Mucosa of descending colon (tissue), 3 donors: ENCODE measurements around the gene CCDC167. TPM values are rescaled to one million over a fixed set of nuclear protein-coding genes. Genes with fewer than 3 reads are reported as not detected.

Source experiments
- ATAC-seq: fragments of 200-7000 bp; cut with Tn5 transposase; one replicate; pipeline ENCODE4 v1.9.1; 2020; ENCODE audit warnings: mild to moderate bottlenecking, moderate library complexity
- DNase-seq, 3 donors: peaks; one replicate each; pipeline ENCODE4 v3.0.0-alpha.2; 2020
- H3K36me3 ChIP-seq: fragments of 200-600 bp; one replicate; pipeline ENCODE4 v1.8.0; 2021; ENCODE audit warnings: low read depth, mild to moderate bottlenecking
- H3K4me1 ChIP-seq: fragments of 200-600 bp; one replicate; pipeline ENCODE4 v1.8.0; 2021; ENCODE audit warnings: low read depth, mild to moderate bottlenecking
- H3K4me3 ChIP-seq: fragments of 200-600 bp; one replicate; pipeline ENCODE4 v1.8.0; 2021; ENCODE audit warnings: mild to moderate bottlenecking
- H3K9me3 ChIP-seq: fragments of 200-600 bp; one replicate; pipeline ENCODE4 v1.8.0; 2021; ENCODE audit warnings: mild to moderate bottlenecking
- intact Hi-C, 2 donors: fragments of 100-400 bp; cut with DNase I in 1 of 2; cut with micrococcal nuclease in 1 of 2; formaldehyde crosslinking; loops; one replicate each; pipeline versions ENCODE4 v1.11.0 to v1.11.1; 2022; cut with DNase I, micrococcal nuclease
- total RNA-seq, 3 donors: library from RNA; stranded (reverse); fragmentation: NEBNext Ultra II Directional in 2 of 3; extraction: Animal tissue kit (Norgen Biotek cat#: 25700) in 2 of 3; gene quantifications; one replicate each; pipeline versions ENCODE4 v1.2.1 to v1.2.4, GENCODE V29; 2021 to 2023
- TF ChIP-seq, protein P1 (sequence below): fragments of 200-600 bp; IDR thresholded peaks from one replicate; pipeline ENCODE4 v1.8.0; 2022; ENCODE audit warnings: antibody characterized with exemption, mild to moderate bottlenecking
- donor health status: DM: no; HTN: no; CAD: no; lungs with moderate emphysema.
- donor health status: DM: no; HTN: no; CAD: no.
- donor health status: DM: no; HTN: yes; CAD: no.

Gene CCDC167
- total RNA-seq, 3 donors from 2014 or later: 5.4 to 13.4 (median 12.1) TPM

DNA sequence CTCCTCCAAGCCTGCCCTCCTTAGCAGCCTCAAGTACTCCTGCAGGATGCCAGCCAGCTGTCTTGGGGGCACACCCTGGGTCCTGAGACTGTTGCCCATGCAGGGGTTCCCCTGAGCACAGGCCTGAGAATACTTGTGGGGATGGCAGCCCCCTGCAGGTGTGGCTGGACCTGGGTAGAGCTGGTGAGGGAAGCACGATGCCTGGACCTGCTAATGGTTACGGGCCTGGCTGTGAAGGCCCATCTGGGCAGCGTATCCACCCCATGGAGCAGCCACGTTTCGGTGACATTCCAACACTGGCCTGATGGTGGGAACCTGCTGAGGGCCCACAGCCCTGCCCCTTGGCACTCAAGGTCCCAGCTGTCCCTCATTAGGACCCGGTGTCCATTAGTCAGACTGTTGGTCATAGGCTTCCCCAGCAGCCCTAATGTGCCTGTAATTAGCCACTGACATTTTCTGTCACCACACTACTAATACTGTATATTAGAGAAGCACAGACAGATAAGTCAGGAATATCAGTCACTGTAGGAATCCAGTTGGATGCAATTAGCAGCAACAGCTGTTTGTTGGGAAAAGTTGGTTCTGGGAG lies 20.3 kb downstream of the CCDC167 start:
- Histone ChIP-seq H3K4me1 (no peaks in the 10 kb centered on the region), H3K4me3 (no peak overlapping the region), H3K36me3 (no peaks in the 10 kb centered on the region), H3K9me3 (no peaks in the 10 kb centered on the region)
- TF ChIP-seq, protein P1, sequence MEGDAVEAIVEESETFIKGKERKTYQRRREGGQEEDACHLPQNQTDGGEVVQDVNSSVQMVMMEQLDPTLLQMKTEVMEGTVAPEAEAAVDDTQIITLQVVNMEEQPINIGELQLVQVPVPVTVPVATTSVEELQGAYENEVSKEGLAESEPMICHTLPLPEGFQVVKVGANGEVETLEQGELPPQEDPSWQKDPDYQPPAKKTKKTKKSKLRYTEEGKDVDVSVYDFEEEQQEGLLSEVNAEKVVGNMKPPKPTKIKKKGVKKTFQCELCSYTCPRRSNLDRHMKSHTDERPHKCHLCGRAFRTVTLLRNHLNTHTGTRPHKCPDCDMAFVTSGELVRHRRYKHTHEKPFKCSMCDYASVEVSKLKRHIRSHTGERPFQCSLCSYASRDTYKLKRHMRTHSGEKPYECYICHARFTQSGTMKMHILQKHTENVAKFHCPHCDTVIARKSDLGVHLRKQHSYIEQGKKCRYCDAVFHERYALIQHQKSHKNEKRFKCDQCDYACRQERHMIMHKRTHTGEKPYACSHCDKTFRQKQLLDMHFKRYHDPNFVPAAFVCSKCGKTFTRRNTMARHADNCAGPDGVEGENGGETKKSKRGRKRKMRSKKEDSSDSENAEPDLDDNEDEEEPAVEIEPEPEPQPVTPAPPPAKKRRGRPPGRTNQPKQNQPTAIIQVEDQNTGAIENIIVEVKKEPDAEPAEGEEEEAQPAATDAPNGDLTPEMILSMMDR: no peak
- ATAC-seq (no peak), DNase-seq (no peak)
- intact Hi-C loops: no loop called here

- no peak for ATAC-seq
- Histone ChIP-seq H3K4me3 (no peak overlapping the region), H3K36me3 (no peaks in the 10 kb centered on the region), H3K4me1 (no peaks in the 10 kb centered on the region), H3K9me3 (no peaks in the 10 kb centered on the region)
- intact Hi-C loops: no loop called here
- TF ChIP-seq, protein P1: no peak
- no peak for DNase-seq
These were observed 20.9 kb downstream of the CCDC167 start for GRCh38 chr6:37478827-37479226.

DNA sequence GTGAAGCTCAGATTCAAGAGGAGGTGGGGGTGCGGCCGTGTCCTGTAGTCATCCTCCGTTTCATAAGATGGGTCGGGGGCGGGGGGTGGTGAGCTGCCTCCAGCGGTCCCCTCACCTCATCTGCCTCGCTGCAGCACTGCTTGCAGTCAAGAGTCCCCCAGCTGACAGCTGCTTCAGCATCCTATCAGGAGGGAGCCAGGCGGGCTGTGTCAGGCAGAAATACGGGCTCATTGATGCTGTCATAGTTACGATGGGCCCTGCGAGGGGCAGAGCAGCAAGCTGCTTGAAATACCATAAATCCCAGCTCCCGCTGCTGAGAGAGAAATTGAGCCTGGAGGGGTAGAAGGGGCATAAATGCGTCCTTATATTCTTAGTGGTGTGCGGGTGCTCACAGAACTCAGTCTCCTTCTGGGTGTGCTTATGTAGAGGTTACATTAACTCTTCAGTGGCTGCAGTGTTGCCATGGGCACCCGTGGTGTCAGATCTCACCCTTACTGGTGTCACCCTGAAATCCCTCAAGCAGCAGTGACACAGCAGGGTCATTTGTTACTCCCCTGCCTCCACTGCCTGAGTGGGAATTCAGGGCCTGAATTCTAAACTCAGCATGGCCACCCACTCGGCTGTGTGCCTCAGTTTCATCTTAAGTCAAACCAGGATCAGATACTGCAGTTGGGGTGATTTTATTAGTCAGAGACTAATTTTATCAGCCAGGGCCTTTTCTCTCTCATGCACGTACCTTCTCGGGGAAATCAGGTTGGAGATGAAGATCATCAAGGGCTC lies 21.8 kb downstream of the CCDC167 start:
- intact Hi-C loops: no loop called here
- TF ChIP-seq, protein P1: no peak
- ATAC-seq: no peak
- Histone ChIP-seq H3K9me3 (no peaks in the 10 kb centered on the region), H3K36me3 (no peaks in the 10 kb centered on the region), H3K4me3 (no peak overlapping the region), H3K4me1 (no peaks in the 10 kb centered on the region)
- no peak for DNase-seq

DNA sequence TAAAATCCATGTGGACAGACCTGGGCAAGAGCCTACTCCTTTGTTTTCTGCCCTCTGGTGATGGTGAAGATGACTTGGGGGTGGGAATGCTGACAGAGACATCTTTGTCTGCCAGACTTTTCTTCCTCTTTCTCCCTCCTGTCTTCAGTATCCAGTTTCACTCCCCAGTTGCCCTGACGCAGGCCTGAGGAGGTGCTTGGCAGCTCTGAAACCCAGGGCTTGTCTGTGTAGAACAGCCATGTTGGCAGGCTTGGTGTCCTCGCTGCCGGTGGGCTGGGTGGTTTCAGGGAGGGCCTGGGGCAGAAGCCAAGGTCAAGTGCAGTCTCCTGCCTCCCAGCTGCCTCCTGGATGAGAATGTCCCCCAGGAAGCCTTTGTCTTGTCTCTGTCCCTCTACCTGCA lies 22.5 kb downstream of the CCDC167 start:
- intact Hi-C loops: no loop called here
- DNase-seq (no peak), ATAC-seq (no peak)
- H3K4me3 ChIP-seq: no peak overlapping the region
- no peaks in the 10 kb centered on the region for H3K4me1 ChIP-seq
- TF ChIP-seq, protein P1: no peak
- H3K36me3 ChIP-seq: no peaks in the 10 kb centered on the region
- no peaks in the 10 kb centered on the region for H3K9me3 ChIP-seq

GRCh38 chr6:37474316-37474715 lies 25.4 kb downstream of the CCDC167 start:
- TF ChIP-seq, protein P1: no peak
- H3K4me1 ChIP-seq: no peaks in the 10 kb centered on the region
- H3K36me3 ChIP-seq: no peaks in the 10 kb centered on the region
- intact Hi-C loops: no loop called here
- DNase-seq (no peak), ATAC-seq (no peak)
- H3K4me3 ChIP-seq: no peak overlapping the region
- no peaks in the 10 kb centered on the region for H3K9me3 ChIP-seq
